ENCODE measurements around the gene SLC6A15.

The SLC6A15 gene

GRCh38 chr12:84843593-84844144 is 68.9 kb downstream of the SLC6A15 start:
- Histone ChIP-seq H3K9me3 (ENCODE audit: insufficient read depth, low read length) (no peaks in the 10 kb centered on the region), H2AFZ (ENCODE audit: low read depth, low read length, severe bottlenecking) (peak overlapping the region; percentile 70), H3K36me3 (ENCODE audit: low read length) (no peaks in the 10 kb centered on the region), H3K9me2 (replicated peaks; ENCODE audit: insufficient read depth, low read length) (no peaks in the 10 kb centered on the region), H3K4me2 (ENCODE audit: low read depth, low read length, poor library complexity, severe bottlenecking) (no peak overlapping the region), H3K4me3 (ENCODE audit: insufficient read depth, low read length, poor library complexity, severe bottlenecking) (no peak overlapping the region), H3K27ac (ENCODE audit: low read depth, low read length) (no peak overlapping the region), H3F3A (ENCODE audit: insufficient read depth) (no peaks in the 10 kb centered on the region), H3K9ac (ENCODE audit: low read length) (no peak overlapping the region), H3K27me3 (ENCODE audit: low read length) (no peaks in the 10 kb centered on the region), H3K79me2 (ENCODE audit: insufficient read depth, low read length) (no peaks in the 10 kb centered on the region), H4K20me1 (ENCODE audit: low read depth, low read length) (no peaks in the 10 kb centered on the region)
- TF ChIP-seq CTCF (IDR thresholded peaks at IDR 0.05; ENCODE audit: insufficient read depth, low read length, poor library complexity, severe bottlenecking) (no peak), EZH2phosphoT487 (conservative IDR thresholded peaks at IDR 0.05; ENCODE audit: low read length) (no peak)

- Histone ChIP-seq H3K9ac (ENCODE audit: low read length) (no peak overlapping the region), H3K4me3 (ENCODE audit: insufficient read depth, low read length, poor library complexity, severe bottlenecking) (no peak overlapping the region), H3K36me3 (ENCODE audit: low read length) (no peaks in the 10 kb centered on the region), H3K79me2 (ENCODE audit: insufficient read depth, low read length) (no peaks in the 10 kb centered on the region), H2AFZ (ENCODE audit: low read depth, low read length, severe bottlenecking) (no peak overlapping the region), H3K9me3 (ENCODE audit: insufficient read depth, low read length) (no peaks in the 10 kb centered on the region), H3K9me2 (replicated peaks; ENCODE audit: insufficient read depth, low read length) (no peaks in the 10 kb centered on the region), H3K27me3 (ENCODE audit: low read length) (no peaks in the 10 kb centered on the region), H4K20me1 (ENCODE audit: low read depth, low read length) (no peaks in the 10 kb centered on the region), H3K27ac (ENCODE audit: low read depth, low read length) (peak overlapping the region; percentile 14; the same call in 1 of the 2 replicates), H3K4me2 (ENCODE audit: low read depth, low read length, poor library complexity, severe bottlenecking) (peak overlapping the region; percentile 7), H3F3A (ENCODE audit: insufficient read depth) (no peaks in the 10 kb centered on the region)
- peak; percentile 56 for TF ChIP-seq CTCF (IDR thresholded peaks at IDR 0.05; ENCODE audit: insufficient read depth, low read length, poor library complexity, severe bottlenecking)
- TF ChIP-seq EZH2phosphoT487 (conservative IDR thresholded peaks at IDR 0.05; ENCODE audit: low read length), result no peak
Measured at GRCh38 chr12:84842406-84843013, 70.1 kb downstream of the SLC6A15 start.

GRCh38 chr12:84841591-84841990 is 71.0 kb downstream of the SLC6A15 start:
- no peaks in the 10 kb centered on the region for H3K79me2 ChIP-seq (ENCODE audit: insufficient read depth, low read length)
- peak overlapping the region; percentile 78 for H2AFZ ChIP-seq (ENCODE audit: low read depth, low read length, severe bottlenecking)
- H3K9me2 ChIP-seq (replicated peaks; ENCODE audit: insufficient read depth, low read length), result no peaks in the 10 kb centered on the region
- H4K20me1 ChIP-seq (ENCODE audit: low read depth, low read length), result no peaks in the 10 kb centered on the region
- no peak overlapping the region for H3K4me3 ChIP-seq (ENCODE audit: insufficient read depth, low read length, poor library complexity, severe bottlenecking)
- TF ChIP-seq EZH2phosphoT487 (conservative IDR thresholded peaks at IDR 0.05; ENCODE audit: low read length), result no peak
- TF ChIP-seq CTCF (IDR thresholded peaks at IDR 0.05; ENCODE audit: insufficient read depth, low read length, poor library complexity, severe bottlenecking), result no peak
- no peak overlapping the region for H3K9ac ChIP-seq (ENCODE audit: low read length)
- no peaks in the 10 kb centered on the region for H3F3A ChIP-seq (ENCODE audit: insufficient read depth)
- H3K4me2 ChIP-seq (ENCODE audit: low read depth, low read length, poor library complexity, severe bottlenecking), result peak overlapping the region; percentile 2
- no peaks in the 10 kb centered on the region for H3K36me3 ChIP-seq (ENCODE audit: low read length)
- H3K27me3 ChIP-seq (ENCODE audit: low read length), result no peaks in the 10 kb centered on the region
- H3K9me3 ChIP-seq (ENCODE audit: insufficient read depth, low read length), result no peaks in the 10 kb centered on the region
- H3K27ac ChIP-seq (ENCODE audit: low read depth, low read length), result peak overlapping the region; percentile 14; the same call in 1 of the 2 replicates

Measured in SU-DHL-6 (cell line).